Retina (tissue), 1 donor: ENCODE measurements around the gene KATNB1.
"Not testable (repeated sequence)": the region's sequence is repeated elsewhere in the genome, so short reads cannot be mapped to it uniquely, and the experiment has no call there.

ENCODE experiments used
- DNase-seq: peaks from one replicate; pipeline ENCODE4 v3.0.0-alpha.2; 2016

KATNB1 gene

DNA sequence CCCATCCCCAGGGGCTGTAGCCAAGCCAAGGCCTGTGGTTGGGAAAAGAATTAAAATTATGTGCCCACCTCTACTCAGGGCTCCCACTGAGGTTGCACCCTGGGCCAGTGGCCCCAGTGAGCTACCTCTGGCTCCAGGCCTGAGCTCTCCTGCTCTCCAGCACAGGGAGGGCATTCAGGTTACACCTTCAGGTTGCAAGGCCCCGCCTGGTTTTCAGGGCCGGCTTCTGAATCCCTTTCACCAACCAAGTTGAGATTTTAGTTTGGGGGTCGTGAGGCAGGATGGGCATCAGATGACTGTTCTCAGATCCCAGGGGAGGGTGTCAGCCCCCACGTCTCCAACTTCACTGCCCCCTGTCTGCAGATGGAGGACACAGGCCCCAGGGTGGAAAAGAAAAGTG lies 8.0 kb upstream of the KATNB1 start:
- DNase-seq: no peak

- DNase-seq: no peak
Observed at GRCh38 chr16:57728336-57729181, 7.0 kb upstream of the KATNB1 start.

DNA sequence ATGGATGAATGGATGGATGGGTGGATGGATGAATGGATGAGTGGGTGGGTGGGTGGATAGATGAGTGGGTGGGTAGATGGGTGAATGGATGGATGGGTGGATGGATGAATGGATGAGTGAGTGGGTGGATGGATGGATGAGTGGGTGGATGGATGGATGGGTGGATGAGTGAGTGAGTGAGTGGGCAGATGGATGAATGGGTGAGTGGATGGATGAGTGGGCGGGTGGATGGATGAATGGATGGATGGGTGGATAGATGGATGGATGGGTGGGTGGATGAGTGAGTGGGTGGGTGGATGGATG lies 6.4 kb upstream of the KATNB1 start:
- DNase-seq: no peak

- not testable (repeated sequence) for DNase-seq
Observed at GRCh38 chr16:57729852-57730251, 5.7 kb upstream of the KATNB1 start.

- no peak for DNase-seq
Observed at GRCh38 chr16:57730771-57731730, 4.5 kb upstream of the KATNB1 start.

DNA sequence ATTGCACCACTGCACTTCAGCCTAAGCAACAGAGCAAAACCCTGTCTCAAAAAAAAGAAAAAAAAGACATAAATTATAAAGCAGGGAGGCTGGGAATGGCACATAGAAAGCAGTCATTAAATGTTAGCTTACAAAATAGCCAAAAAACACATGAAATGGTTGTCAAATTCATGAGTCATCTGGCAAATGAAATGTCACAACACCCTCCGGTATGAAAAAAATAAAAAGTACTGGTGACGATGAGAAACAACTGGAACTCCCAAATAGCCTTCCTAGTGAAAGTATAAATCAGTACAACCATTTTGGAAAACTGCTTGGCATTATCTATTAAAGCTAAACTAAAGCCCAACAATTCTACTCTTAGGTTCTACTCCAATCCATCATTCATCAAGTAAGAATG lies 3.5 kb upstream of the KATNB1 start:
- DNase-seq: no peak

GRCh38 chr16:57732714-57733113 lies 2.9 kb upstream of the KATNB1 start:
- DNase-seq: no peak

GRCh38 chr16:57734308-57734924 lies 1.2 kb upstream of the KATNB1 start:
- no peak for DNase-seq

DNA sequence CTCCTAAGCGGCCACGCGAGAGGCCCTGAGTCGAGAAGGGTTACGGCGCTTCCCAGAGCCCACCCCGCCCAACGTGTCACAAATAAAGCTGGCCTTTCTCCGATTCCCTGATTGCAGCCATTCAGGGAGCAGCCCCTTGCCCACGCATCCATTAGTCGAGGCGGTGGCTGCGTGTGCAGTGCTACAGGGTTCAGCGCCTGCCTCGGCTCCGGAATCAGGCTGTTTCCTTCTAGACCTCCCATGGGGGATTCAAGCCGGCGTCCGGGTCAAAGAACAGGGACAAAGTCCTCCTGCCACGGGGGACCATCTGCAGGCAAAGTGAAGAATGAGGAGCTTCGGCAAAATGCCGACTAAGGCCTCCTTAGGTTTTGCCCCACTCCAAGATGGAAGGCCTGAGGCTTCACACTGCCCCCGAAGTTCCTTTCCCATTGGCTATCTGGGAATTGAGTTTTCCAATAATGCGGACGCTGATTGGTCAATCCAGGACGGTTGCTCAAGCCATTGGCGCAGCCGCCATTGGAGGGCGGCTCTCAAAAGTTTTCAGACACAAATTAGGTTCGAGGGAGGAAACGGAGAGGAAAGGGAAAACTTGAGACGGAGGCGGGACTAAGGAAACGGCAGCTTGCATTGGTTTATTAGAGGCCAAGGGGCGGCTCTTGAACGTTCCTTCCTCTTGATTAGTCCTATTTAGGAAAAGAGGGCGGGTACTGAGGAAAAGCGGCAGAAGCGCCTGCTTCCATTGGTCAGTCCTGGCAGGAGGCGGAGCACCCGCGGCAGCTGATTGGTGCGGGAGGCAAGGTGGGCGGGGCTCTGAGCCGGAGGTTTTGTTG lies 430 bp upstream of the KATNB1 start:
- peak; percentile 99 for DNase-seq

DNA sequence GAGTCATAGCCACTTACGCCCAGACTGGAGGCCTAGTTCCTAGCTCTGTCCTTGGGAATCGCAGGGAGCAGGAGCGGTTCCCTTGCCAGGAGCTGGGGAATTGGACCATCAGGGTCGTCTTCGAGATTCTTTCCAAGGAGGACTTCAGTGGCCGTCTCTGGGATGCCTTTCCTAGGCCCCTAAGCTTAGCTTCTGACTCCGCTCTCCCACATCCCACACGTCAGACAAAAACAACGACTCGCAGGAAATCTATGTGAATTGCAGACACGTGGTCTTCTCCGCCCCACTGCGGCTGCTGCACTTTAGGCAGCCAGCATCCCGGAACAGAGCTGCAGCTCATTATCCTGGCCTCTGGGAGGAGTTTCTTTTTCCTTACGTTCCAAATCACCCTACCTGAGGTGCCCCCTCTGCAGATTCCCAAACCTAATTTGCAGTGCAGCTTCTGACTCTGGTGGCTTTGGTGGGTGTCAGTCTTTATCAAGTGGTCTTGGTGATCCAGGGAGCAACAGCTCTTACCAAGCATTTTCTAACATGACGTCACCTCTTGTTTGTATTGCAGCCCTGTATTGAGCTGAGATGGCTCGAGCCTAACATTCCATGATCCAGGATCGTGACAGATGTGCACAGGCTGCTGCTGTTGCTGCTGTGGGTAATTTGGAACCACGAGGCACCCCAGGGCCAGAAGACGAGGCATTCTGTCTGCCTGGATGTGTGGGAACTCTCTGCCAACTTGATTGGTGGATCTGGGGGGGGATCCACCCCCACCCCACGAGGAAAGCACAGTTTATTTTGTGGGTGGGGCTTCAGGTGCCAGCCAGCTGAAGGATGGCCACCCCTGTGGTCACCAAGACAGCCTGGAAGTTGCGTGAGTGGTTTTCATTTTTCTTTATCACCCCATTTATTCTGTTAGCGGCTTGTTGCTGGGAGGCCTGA lies 1.1 kb downstream of the KATNB1 start:
- peak; percentile 59 for DNase-seq

- no peak for DNase-seq
Observed at GRCh38 chr16:57738844-57739243, 3.3 kb downstream of the KATNB1 start.

GRCh38 chr16:57739756-57740422 lies 4.3 kb downstream of the KATNB1 start:
- DNase-seq: no peak

- no peak for DNase-seq
Observed at GRCh38 chr16:57740423-57741071, 5.0 kb downstream of the KATNB1 start.

DNA sequence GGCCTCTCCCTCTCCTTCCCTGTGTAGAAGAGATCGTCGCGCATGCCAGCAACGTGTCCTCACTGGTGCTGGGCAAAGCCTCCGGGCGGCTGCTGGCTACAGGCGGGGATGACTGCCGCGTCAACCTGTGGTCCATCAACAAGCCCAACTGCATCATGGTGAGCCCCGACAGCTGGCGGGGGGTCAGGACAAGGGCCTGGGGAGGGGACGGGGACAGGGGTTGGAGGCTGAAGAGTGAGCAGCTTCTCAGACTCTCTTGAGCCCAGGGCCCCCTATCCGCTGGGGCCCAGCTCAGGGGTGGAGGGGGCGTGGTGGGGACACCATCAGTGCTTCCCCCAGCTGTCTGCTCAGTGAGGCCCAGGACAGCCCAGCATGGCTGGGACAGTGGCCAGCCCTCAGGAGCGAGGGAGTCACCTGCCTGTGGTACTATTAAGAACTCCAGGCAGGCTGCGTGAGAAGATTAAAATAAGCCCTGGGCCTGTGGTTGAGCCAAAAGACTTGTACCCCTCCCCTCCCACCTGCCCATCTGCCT lies 6.2 kb downstream of the KATNB1 start:
- DNase-seq: no peak

DNA sequence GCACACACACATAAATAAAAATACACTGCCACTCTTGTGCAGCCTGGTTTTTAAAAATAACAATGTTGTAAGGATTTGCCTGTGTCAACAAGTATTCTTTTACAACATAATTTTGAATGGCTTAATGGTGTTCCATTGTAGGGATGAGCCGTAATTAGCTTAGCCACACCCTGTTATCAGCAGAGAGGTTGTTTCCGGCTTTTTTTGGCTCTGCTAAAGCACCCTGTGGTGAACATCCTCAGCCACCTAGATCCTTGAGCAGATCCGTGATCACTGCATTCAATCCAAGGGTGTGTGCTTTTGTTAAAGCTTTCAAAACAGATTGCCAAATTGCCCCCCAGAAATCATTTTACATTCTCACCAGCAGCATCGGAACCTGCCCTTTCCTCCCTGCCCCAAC lies 7.0 kb downstream of the KATNB1 start:
- DNase-seq: no peak

GRCh38 chr16:57743458-57743857 lies 7.9 kb downstream of the KATNB1 start:
- no peak for DNase-seq

GRCh38 chr16:57743886-57744641 lies 8.5 kb downstream of the KATNB1 start:
- DNase-seq: no peak

GRCh38 chr16:57744642-57744903 lies 9.0 kb downstream of the KATNB1 start:
- DNase-seq: no peak

DNA sequence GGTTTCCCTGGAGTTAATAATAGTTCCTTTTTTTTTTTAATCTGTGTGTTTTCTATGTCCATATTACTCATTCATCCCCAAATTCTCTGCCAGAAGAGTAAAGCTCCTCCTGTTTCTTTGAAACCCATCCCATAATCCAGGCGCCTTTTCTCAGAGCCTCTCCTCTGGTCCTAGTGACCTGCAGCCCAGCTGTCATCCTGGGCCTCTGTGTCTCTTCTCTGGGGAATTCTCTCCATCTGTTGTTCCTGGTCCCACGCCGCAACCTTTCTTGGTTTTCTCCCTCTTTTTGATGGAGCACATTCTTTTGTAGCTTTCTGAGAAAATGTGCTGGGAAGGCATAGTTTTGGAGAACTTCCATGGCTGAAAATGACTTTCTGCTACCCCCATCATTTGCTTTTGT lies 10.2 kb downstream of the KATNB1 start:
- no peak for DNase-seq

GRCh38 chr16:57746316-57746715 lies 10.7 kb downstream of the KATNB1 start:
- DNase-seq: not testable (repeated sequence)
